MCF 10A (cell line): ENCODE data around the gene FRMD3. TPM values are rescaled to one million over a fixed set of nuclear protein-coding genes. Genes with fewer than 3 reads are reported as not detected.

Source experiments
- BruUV-seq: library from RNA; stranded (reverse); fragments of 400-500 nt; replicated peaks from 2 replicates; lab custom pipeline; 2021; lab: Mats Ljungman, UMichigan
- CTCF ChIA-PET: fragments of 300-600 bp; sonication (Branson Sonifier 250); formaldehyde crosslinking; extraction: SDS; loops from one replicate; lab custom pipeline; 2021; ENCODE audit warnings: antibody characterized with exemption, inconsistent platforms; lab: Yijun Ruan, JAX
- POLR2A ChIA-PET: fragments of 300-600, 350-650 bp; sonication (Branson Sonifier 250); formaldehyde crosslinking; extraction: SDS; loops from one replicate; lab custom pipeline; 2020; ENCODE audit warnings: antibody characterized with exemption, inconsistent platforms; lab: Yijun Ruan, JAX
- DNase-seq: peaks from one replicate; pipeline ENCODE4 v3.0.0-alpha.2; 2018; ENCODE audit not compliant: unreplicated experiment
- H3K27ac Mint-ChIP-seq: one replicate; pipeline ENCODE4 v1.8.0; 2022; ENCODE audit warnings: mild to moderate bottlenecking, low read depth, mixed read lengths; ENCODE audit not compliant: unreplicated experiment
- H3K27me3 Mint-ChIP-seq: one replicate; pipeline ENCODE4 v1.8.0; 2022; ENCODE audit warnings: mixed read lengths; ENCODE audit not compliant: insufficient read depth, unreplicated experiment
- H3K36me3 Mint-ChIP-seq: one replicate; pipeline ENCODE4 v1.8.0; 2022; ENCODE audit warnings: mild to moderate bottlenecking, moderate library complexity, mixed read lengths; ENCODE audit not compliant: insufficient read depth, unreplicated experiment
- H3K4me1 Mint-ChIP-seq: one replicate; pipeline ENCODE4 v1.8.0; 2022; ENCODE audit warnings: mixed read lengths; ENCODE audit not compliant: insufficient read depth, unreplicated experiment
- H3K4me3 Mint-ChIP-seq: one replicate; pipeline ENCODE4 v1.8.0; 2022; ENCODE audit warnings: mild to moderate bottlenecking, moderate library complexity, mixed read lengths; ENCODE audit not compliant: unreplicated experiment
- H3K9me3 Mint-ChIP-seq: one replicate; pipeline ENCODE4 v1.8.0; 2022; ENCODE audit warnings: mixed read lengths; ENCODE audit not compliant: unreplicated experiment
- intact Hi-C: fragments of 100-400 bp; cut with micrococcal nuclease; formaldehyde crosslinking; loops from 2 replicates; pipeline ENCODE4 v1.14.1; 2022
- total RNA-seq: library from RNA; stranded (reverse); gene quantifications from 2 replicates; pipeline ENCODE4 v1.2.3, GENCODE V29; 2022
- TF ChIP-seq, protein P1 (sequence below): fragments of 200-600 bp; IDR thresholded peaks from one replicate; pipeline ENCODE4 v1.8.0; 2022; ENCODE audit warnings: antibody characterized with exemption, mild to moderate bottlenecking; ENCODE audit not compliant: unreplicated experiment

Gene FRMD3
- total RNA-seq, 1 experiment from 2014 or later = 0.28 TPM

GRCh38 chr9:83304686-83305085 lies 233.5 kb downstream of the FRMD3 start:
- intact Hi-C loops = no loop called here
- TF ChIP-seq, protein P1, sequence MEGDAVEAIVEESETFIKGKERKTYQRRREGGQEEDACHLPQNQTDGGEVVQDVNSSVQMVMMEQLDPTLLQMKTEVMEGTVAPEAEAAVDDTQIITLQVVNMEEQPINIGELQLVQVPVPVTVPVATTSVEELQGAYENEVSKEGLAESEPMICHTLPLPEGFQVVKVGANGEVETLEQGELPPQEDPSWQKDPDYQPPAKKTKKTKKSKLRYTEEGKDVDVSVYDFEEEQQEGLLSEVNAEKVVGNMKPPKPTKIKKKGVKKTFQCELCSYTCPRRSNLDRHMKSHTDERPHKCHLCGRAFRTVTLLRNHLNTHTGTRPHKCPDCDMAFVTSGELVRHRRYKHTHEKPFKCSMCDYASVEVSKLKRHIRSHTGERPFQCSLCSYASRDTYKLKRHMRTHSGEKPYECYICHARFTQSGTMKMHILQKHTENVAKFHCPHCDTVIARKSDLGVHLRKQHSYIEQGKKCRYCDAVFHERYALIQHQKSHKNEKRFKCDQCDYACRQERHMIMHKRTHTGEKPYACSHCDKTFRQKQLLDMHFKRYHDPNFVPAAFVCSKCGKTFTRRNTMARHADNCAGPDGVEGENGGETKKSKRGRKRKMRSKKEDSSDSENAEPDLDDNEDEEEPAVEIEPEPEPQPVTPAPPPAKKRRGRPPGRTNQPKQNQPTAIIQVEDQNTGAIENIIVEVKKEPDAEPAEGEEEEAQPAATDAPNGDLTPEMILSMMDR = no peak
- Mint-ChIP-seq H3K4me1 (peaks cover 3% of the 10 kb centered on the region), H3K27ac (no peak overlapping the region), H3K9me3 (no peaks in the 10 kb centered on the region), H3K27me3 (peaks cover 12% of the 10 kb centered on the region), H3K36me3 (no peaks in the 10 kb centered on the region), H3K4me3 (no peak overlapping the region)
- POLR2A ChIA-PET = no interaction called here
- CTCF ChIA-PET = no interaction called here
- peak; percentile 39 for DNase-seq
- no TSS peak for BruUV-seq

- no peak overlapping the region for H3K27ac Mint-ChIP-seq
- DNase-seq = peak; percentile 24
- BruUV-seq = no TSS peak
- H3K4me3 Mint-ChIP-seq = no peak overlapping the region
- peaks cover 6% of the 10 kb centered on the region for H3K4me1 Mint-ChIP-seq
- intact Hi-C loops = no loop called here
- no peaks in the 10 kb centered on the region for H3K36me3 Mint-ChIP-seq
- H3K9me3 Mint-ChIP-seq = no peaks in the 10 kb centered on the region
- H3K27me3 Mint-ChIP-seq = no peaks in the 10 kb centered on the region
- ChIA-PET POLR2A (no interaction called here), CTCF (interaction anchor here (0.6 kb wide), 1 partner anchor 25 kb away, joined by 3 read pairs; no protein-coding TSS in a partner anchor)
- TF ChIP-seq, protein P1 = no peak
Observed at GRCh38 chr9:83299571-83299970, 238.6 kb downstream of the FRMD3 start.

GRCh38 chr9:83299094-83299493 lies 239.1 kb downstream of the FRMD3 start:
- POLR2A ChIA-PET = no interaction called here
- Mint-ChIP-seq H3K4me3 (no peak overlapping the region), H3K27me3 (no peaks in the 10 kb centered on the region), H3K9me3 (no peaks in the 10 kb centered on the region), H3K27ac (no peak overlapping the region), H3K4me1 (peaks cover 6% of the 10 kb centered on the region), H3K36me3 (no peaks in the 10 kb centered on the region)
- CTCF ChIA-PET = no interaction called here
- TF ChIP-seq, protein P1 = no peak
- BruUV-seq = no TSS peak
- intact Hi-C loops = no loop called here
- no peak for DNase-seq

DNA sequence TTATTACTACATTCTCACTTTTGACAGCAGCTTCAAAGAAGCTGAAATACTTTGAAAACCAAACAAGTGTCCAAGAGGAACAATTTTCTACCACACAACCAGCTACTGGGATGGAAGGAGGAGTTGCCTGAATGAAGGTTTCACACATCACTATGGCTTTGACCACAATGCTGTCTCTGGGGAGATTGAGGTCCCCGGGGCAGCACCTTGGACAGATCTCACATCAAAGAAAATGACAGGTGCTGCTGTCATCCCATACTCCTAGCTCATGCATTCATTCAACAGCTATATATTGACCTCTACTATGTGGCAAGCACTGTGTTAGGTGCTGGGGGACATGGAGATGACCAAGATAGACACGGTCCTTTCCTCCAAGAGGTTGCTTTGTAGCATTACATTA lies 242.1 kb downstream of the FRMD3 start:
- Mint-ChIP-seq H3K4me3 (no peak overlapping the region), H3K4me1 (peaks cover 6% of the 10 kb centered on the region), H3K27me3 (no peaks in the 10 kb centered on the region), H3K9me3 (no peaks in the 10 kb centered on the region), H3K36me3 (no peaks in the 10 kb centered on the region), H3K27ac (no peak overlapping the region)
- peak; percentile 17 for DNase-seq
- no TSS peak for BruUV-seq
- ChIA-PET CTCF (interaction anchor here (0.6 kb wide), 1 partner anchor 283 kb away, joined by 3 read pairs; no protein-coding TSS in a partner anchor), POLR2A (interaction anchor here (0.6 kb wide), 1 partner anchor 17 kb away, joined by 3 read pairs; no protein-coding TSS in a partner anchor)
- TF ChIP-seq, protein P1 = no peak
- intact Hi-C loops = no loop called here
